ENCODE measurements around the gene GDF11.

GRCh38 chr12:55699471-55700055 is 43.4 kb upstream of the GDF11 start:
- TF ChIP-seq CTCF (IDR thresholded peaks at IDR 0.05; ENCODE audit: low read depth, low read length) (no peak), POLR2A (IDR thresholded peaks at IDR 0.05; ENCODE audit: extremely low read depth, insufficient read length) (no peak), MAX (IDR thresholded peaks at IDR 0.05; ENCODE audit: low read depth, low read length) (no peak), MYC (IDR thresholded peaks at IDR 0.05; ENCODE audit: low read depth, low read length) (no peak)

Measured in NB4 (cell line).